CD4-positive, alpha-beta T cell treated with Interleukin-6 for 4 hours (primary cell): ENCODE results near the gene PCED1B.
"Not testable (repeated sequence)": the region's sequence is repeated elsewhere in the genome, so short reads cannot be mapped to it uniquely, and the experiment has no call there.

Experiments used
- DNase-seq: peaks from one replicate; pipeline ENCODE4 v3.0.0-alpha.2; 2020; ENCODE audit warnings: mixed read lengths

Gene PCED1B

GRCh38 chr12:47123730-47124129 lies 44.3 kb downstream of the PCED1B start:
- DNase-seq, result no peak

- no peak for DNase-seq
These were observed 45.0 kb downstream of the PCED1B start for GRCh38 chr12:47124451-47124850.

- no peak for DNase-seq
These were observed 46.8 kb downstream of the PCED1B start for GRCh38 chr12:47126246-47126645.

DNA sequence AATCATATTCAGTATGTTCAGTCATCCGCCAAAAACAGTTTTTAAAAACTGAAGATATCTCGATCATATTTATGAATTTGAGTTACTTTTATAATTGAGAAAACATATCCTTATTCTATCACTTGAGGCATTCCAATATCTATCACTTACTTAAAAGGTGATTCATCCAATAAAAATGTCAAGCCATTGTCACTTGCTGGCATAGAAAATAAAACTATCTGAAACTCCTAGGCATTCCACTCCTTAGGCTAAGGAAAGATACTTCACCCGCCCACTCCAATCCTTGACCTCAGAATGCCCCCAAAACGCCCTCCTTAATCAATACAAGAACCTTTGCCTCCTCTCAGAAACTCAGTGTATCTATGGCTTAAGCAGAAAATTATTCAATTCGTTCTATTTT lies 51.6 kb downstream of the PCED1B start:
- DNase-seq, result no peak

GRCh38 chr12:47134005-47134404 lies 54.6 kb downstream of the PCED1B start:
- no peak for DNase-seq

GRCh38 chr12:47135578-47135977 lies 56.2 kb downstream of the PCED1B start:
- DNase-seq, result no peak

DNA sequence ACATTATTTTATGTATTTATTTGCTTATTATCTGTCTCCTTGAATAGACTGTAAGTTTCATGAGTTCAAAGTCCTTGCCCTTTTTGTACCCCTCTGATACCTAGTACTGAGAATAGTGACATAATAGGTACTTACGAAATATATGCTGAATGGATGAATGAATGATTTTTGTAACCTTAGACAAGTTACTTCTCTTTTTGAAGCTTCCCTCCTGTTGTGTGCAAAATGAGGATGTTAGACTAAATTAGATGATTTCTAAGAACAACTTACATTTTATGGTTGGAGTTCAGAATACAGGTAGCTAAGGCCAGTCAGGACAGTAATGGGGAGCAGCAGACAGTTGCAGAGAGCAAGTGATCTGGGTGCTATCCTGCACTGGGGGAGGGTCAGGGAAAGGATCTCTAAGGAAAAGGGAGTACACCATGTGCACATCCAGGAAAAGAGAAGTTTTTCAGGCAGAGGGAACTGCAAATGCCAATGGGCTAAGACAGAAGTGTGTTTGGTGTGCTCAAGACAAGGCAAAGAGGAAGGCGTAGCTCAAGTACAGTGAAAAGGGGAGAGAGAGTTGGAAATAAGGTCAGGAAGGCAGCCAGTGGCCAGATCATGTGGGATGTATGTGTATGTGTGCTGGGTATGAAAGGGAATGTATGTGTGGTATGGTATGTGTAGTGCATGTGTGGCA lies 59.7 kb downstream of the PCED1B start:
- no peak for DNase-seq

GRCh38 chr12:47141459-47141858 lies 62.0 kb downstream of the PCED1B start:
- no peak for DNase-seq

- no peak for DNase-seq
These were observed 65.3 kb downstream of the PCED1B start for GRCh38 chr12:47144769-47145168.

DNA sequence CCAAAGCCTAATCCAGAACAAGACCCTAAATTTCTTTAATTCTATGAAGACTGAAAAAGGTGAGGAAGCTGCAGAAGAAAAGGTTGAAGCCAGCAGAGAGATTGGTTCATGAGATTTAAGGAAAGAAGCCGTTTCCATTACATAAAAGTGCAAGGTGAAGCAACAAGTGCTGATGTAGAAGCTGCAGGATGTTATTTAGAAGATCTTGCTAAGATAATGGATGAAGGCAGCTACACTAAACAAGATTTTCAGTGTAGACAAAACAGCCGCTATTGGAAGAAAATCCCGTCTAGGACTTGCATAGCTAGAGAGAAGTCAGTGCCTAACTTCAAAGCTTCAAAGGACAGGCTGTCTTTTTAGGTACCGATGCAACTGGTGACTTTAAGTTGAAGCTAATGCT lies 65.8 kb downstream of the PCED1B start:
- no peak for DNase-seq

DNA sequence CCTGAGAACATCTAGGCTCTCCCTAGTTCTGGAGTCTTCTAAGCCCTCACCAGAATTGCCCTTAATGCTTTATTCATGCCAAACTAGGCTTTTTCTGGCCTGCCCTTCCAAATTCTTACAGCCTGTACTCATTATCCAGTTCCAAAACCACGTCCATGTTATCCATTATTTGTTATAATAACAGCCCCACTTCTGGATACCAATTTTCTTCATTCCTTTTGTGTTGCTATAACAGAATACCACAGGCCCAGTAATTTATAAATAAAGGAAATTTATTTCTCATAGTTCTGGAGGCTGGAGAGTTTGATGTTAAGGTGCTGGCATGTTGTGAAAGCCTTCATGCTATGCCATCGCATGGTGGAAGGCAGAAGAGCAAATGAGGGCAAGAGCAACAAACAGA lies 68.3 kb downstream of the PCED1B start:
- no peak for DNase-seq

DNA sequence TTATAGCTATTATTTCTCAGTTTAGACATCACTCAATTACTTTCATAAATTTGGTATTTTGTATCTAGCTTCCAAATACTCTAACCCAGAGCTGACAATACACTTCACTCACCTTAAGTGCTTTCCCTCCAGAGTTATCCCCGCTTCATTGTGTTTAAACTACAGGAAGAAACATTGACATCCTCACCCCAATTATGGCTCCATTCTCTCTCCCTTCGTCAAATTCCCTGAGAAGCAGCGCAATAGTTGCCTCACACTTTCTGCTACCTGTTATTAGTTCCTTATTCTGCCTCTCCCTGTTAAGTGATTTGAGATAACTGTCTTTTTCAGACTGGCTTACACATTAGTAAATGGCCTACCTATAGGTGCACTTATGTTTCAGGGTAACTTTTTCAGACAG lies 69.7 kb downstream of the PCED1B start:
- DNase-seq, result no peak

GRCh38 chr12:47152095-47152494 lies 72.7 kb downstream of the PCED1B start:
- DNase-seq, result no peak

DNA sequence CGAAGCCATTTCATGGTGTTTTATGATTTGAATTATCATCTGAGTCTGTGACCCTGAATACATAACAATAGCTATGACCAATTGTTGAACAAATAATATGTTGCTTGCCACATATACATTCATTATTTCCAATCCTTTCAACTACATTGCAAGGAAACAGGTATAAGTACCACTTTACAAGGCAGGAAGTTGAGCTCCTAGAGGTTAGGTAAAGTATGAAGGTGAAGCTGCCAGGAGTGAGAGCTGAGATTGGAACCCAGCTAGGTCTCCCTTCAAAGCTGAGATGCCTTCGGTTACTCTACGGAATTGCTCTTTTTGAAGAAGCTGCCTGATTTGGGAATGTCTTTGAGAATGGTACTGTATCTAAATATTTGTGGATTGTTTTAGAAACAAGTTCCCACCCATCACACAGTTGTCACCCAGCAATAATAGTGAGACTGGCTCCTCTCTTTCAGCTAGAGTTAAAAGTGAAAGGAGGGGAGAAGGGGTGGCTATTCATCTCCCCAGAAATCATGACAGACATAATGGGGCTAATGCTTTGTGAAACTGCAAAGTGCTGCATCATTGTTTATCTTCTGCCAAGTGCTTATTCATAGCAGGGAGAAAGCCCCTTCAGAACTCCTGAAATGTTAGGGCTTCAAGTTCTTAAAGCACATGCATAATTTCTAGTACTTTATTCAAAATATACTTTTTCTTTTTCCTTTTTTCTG lies 76.2 kb downstream of the PCED1B start:
- no peak for DNase-seq

- peak; percentile 7 for DNase-seq
These were observed 76.8 kb downstream of the PCED1B start for GRCh38 chr12:47156167-47156736.

DNA sequence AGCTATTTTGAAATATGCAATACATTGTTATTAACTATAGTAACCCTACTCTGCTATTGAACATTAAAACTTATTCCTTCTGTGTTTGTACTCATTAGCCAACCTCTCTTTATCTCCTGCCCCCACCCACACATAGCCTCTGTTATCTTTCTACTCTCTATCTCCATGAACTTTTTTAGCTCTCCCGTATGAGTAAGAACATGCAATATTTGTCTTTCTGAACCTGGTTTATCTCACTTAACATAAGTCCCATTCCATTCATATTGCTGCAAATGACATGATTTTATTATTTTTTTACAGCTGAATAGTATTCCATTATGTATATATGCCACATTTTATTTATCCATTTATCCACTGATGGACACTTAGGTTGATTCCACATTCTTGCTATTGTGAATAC lies 79.4 kb downstream of the PCED1B start:
- no peak for DNase-seq

DNA sequence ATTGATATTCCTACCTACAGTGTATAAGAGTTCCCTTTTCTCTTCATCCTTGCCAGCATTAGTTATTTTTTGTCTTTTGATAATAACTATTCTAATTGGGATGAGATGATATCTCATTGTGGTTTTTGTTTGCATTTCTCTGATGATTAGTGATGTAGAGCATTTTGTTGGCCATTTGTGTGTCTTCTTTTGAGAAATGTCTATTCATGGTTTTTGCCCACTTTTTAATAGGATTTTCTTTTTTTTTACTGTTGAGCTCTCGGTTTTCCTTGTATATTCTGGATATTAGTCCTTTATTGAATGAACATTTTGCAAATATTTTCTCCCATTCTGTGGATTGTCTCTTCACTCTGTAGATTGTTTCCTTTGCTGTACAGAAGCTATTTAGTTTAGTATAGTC lies 79.9 kb downstream of the PCED1B start:
- no peak for DNase-seq

GRCh38 chr12:47160316-47161244 lies 81.2 kb downstream of the PCED1B start:
- no peak for DNase-seq

GRCh38 chr12:47164116-47164515 lies 84.7 kb downstream of the PCED1B start:
- DNase-seq, result no peak

- DNase-seq, result no peak
These were observed 85.5 kb downstream of the PCED1B start for GRCh38 chr12:47164724-47165439.

DNA sequence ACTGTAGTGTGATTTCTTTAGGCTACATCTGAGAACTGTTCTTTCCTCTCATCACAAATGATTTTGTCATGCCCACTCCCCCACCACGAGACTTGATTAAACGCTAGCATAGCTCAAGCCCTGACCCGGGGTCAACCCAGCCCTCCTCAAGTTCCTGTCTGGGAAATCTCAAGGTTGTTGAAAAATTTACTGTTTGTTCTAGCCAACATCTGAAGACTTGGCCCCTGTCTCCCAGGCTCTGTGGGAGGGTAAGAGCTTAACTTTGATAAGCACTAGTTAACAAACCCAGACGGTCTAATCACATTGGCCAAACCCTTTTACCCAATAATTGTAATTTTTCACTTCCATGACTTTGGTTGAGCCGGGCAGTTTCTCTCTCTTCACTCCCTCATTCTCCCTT lies 86.5 kb downstream of the PCED1B start:
- no peak for DNase-seq

DNA sequence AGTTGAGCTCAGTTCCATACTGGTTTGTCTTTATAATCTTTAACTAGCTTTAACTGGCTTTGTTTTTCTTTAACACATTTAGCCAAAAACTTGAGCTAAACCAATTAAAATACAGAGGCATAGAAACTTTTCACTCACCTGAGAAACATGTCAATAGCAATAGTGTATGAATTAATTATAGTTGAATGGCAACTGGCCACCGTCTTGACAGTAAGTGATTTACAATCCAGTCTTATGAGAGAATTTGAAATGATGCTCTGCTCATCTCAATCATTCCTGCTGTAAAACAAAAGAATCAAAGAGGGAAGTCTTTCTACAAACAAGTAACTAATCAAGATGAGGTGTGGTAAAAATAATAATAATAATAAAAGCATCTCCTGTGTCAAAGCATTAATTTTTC lies 86.9 kb downstream of the PCED1B start:
- no peak for DNase-seq

DNA sequence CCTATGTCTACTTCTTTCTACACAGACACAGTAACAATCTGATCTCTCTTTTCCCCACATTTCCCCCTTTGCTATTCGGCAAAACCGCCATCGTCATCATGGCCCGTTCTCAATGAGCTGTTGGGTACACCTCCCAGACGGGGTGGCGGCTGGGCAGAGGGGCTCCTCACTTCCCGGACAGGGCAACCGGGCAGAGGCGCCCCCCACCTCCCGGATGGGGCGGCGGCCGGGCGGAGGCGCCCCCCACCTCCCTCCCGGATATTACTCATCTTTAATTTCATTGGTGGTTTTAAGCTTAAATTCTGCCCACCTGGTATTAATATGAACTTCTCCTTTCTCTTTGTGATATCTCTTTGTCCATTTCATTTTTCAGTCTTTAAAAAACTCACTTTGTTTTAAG lies 90.9 kb downstream of the PCED1B start:
- DNase-seq, result not testable (repeated sequence)
